Stomach (tissue), 4 donors: ENCODE data around the gene PCMT1.
"Not testable (repeated sequence)": the region's sequence is repeated elsewhere in the genome, so short reads cannot be mapped to it uniquely, and the experiment has no call there.

Experiments used
- CTCF ChIP-seq, 7 experiments: fragments of 450-650 bp in 4 of 7; fragments of 200-600 bp in 3 of 7; sonication (generic) in 3 of 7; IDR thresholded peaks; one replicate each; pipeline ENCODE4 v1.5.1; 2016 to 2019; ENCODE audit warnings: antibody characterized with exemption in 7 of 7, control low read depth in 2 of 7, mild to moderate bottlenecking in 1 of 7
- EP300 ChIP-seq: sonication (generic); formaldehyde crosslinking; IDR thresholded peaks from one replicate; pipeline ENCODE4 v1.6.1; 2017; ENCODE audit warnings: antibody characterized with exemption
- POLR2A ChIP-seq, 4 donors: fragments of 450-650 bp; IDR thresholded peaks; one replicate each; pipeline ENCODE4 v1.6.1; 2016; ENCODE audit warnings: antibody characterized with exemption in 4 of 4, control low read depth in 2 of 4, mild to moderate bottlenecking in 1 of 4, moderate library complexity in 1 of 4

GRCh38 chr6:149745252-149745651 is 4.3 kb upstream of the PCMT1 start:
- not testable (repeated sequence) for TF ChIP-seq CTCF (IDR thresholded peaks at IDR 0.05); EP300; POLR2A (IDR thresholded peaks at IDR 0.05)
